NCI-H2227 treated with DMSO at 0.1 percent for 48 hours (cell line): Measurements from ENCODE around the gene KRT78.

Experiments used
- DNase-seq: peaks from one replicate; lab custom pipeline; 2025; lab: John Stamatoyannopoulos, UW

Gene KRT78

DNA sequence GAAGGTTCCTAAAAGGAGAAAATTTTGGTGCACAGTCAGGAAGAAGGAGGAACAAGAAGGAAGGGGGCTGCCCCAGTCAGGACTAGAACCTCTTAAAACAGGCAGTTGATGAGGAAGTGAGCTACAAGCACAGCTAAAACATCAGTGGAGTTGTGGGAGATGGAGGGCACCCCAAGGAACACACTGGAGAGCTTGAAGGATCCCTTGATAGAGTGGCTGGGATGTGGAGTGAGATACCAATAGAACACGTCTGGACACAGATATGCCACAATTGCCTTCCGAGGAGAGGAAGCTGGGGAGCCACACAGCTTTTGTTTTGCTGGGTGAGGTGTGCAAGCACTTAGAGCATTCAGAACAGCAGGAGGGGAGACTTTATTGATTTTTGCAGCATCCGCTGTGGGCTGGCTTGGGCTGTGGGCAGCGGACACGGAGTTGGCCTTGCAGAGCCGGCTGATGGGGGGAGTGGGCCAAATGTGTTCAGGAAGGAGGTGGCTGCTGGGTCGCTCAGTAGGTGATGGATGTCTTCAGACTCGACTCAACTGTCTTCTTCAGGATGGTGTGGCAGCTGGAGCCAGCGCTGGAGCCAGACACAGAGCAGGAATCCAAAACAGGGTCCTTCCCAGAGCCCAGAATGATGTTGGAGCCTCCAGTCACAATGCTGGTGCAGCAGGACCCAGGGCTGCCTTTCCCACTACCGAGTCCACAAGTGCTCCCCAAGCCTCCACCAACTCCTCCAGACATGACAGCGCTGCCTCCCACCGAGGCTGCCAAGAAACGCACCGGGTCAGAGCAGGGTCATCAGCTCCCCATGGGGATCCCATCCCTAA lies 10.0 kb downstream of the KRT78 start:
- DNase-seq: peak; percentile 18

DNA sequence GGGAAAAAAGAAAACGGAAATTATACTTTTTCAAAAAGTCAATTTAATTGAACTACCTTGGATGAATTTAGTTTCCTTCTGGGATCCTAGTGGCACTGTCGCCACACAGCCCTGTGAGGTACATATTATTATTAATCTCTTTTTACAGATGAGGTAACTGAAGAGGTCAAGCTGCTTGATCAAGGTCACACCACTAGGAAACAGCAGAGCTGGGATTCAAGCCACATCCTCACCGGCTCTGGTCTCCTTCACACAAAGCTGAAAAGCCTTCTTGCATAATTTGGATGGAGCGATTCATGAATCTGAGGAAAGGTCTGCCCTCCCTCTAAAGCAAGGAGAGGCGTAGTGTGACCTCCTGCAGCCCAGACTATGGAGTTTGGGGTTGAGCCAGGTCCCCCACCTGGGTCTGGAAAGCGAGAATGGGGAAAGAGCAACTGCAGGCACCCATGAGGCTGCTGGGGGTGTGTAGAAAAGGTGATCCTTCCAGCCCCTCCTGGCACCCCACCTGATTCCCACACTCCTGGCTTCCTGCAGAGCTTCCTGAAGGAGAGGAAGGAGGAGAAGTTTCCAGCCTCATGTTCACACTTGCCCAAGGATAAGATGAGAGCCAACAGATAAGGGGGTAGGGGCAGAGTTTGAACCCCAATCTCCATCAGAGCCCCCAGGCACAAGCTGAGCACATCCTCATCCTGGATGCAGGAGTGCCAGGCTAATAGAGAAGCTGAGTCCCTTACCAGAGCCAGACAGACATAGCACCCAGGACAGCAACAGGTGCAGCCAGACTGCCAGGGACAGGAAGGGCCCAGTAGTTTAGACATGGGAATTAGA lies 10.8 kb downstream of the KRT78 start:
- no peak for DNase-seq

DNA sequence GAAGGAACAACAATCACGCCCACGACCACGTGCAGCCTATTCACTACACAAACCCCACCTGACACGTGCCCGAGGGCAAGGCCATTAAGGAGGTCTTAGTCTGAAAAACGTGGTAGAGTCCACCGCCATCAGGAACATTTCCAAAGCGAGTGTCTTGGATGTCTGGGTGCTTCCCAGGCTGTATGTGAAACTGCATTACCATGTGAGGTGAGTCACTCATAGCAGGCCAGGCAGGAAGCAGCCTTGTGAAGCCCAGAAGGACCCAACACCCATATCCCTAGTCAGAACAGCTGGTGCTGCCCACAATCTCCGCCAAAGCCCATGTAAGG lies 11.4 kb downstream of the KRT78 start:
- no peak for DNase-seq

DNA sequence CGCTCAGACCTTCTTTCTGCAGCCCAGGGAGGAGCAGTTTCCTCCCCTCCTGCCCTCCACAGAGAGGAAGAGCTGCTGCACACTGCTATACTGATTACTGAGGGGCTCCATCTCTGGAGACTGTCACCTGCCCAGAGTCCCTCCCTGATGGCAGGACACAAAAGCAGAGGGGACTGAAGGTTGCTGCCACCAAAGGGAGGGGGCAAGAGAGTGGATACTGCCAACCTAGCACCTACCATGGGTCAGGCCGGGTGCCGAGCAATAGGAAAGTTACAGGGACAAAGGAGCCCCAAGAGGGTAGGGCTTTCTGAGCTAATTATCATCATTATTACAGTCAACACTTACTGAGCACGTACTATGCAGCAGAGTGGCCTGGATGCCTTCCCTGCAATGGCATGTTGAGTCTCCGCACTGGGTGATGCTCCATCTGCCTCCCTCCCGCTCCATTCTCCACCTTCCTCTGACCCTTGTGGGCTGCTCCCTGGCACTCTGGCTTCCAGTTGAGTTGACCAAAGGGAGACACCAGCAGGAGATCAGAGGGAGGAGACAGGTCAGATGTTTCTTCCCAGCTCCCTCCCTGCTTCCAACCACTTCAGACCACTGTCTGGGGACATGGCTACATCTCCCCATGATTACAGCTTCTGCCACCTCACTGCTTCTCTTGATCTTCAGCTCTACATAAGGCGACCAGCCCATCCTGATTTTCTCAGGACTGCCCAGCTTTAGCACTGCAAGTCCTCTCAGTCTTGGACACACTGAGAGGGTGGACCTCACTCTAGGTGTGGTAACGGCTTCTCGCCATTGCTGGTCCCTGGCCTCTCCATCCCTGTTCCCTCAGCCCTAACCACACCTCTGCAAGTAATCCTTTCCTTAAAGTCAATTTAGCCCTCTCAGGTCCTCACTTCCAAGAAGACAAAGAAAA lies 12.0 kb downstream of the KRT78 start:
- no peak for DNase-seq

DNA sequence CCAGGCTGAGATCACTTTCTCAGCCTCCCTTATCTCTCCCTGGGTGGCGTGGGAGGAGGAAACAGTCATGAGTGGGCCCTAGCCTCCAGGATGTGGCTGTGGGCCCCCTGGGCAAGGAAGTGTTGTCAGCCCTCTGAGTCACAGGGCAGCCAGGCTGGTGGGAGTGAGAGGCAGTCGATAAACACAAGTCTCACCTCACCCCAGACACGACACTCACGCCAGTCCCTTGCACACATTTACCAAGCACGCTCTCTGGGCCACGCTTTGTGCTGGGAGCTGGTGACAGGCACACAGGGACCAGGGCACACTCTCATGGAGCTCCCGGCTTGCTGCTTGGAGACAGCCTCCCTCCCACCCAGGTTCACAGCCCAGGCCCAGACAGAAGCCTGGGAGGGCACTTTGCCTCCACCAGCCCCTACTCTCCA lies 12.7 kb downstream of the KRT78 start:
- no peak for DNase-seq

DNA sequence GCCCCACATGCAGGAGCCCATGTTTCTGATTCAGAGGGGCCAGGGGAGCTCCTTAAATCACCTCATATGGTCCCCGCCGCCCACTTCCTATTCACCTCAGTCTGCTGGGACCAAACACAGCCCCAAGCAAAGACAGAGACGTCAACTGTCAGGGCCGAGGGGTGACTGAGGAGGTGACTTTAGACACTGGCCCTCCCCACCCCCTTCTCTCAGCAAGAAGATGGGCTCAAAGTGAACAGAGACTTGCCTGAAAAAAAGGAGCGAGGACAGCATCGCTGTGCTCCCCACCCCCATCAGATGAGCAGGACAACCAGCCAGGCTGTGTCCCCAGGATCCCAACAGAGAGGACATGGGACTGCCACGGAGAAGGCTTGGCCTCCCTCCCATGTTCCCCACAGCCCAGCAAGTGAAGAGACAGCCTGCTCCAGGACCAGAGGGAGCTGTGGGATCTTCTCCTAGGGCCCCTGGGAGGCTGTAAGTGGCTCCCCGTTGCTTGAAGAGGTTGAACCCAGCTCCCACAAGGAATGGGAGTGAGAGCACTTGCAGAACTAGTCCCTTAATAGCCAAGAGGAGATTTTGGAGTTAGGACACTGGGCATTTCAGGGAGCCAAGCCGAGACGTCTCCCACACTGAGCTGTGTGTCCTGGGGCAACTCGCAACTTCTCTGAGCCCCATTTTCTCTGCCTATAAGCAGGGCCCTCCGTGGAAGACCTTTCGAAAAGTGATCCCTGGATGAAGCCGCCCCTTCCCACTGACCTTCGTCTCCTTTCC lies 13.3 kb downstream of the KRT78 start:
- DNase-seq: no peak

DNA sequence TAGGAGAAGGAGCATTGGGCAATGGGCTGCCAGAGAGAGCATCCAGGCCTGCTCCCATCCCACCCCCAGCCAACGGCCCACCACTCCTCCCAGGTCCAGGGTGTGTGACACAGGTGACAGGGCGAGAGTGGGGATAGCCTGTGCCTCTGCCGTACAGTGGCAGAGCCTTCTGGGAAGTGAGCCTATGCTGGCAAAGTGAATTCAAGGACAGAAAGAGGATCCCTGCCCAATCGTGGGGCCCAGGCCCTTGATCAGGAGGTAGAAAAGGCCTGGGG lies 14.1 kb downstream of the KRT78 start:
- no peak for DNase-seq

DNA sequence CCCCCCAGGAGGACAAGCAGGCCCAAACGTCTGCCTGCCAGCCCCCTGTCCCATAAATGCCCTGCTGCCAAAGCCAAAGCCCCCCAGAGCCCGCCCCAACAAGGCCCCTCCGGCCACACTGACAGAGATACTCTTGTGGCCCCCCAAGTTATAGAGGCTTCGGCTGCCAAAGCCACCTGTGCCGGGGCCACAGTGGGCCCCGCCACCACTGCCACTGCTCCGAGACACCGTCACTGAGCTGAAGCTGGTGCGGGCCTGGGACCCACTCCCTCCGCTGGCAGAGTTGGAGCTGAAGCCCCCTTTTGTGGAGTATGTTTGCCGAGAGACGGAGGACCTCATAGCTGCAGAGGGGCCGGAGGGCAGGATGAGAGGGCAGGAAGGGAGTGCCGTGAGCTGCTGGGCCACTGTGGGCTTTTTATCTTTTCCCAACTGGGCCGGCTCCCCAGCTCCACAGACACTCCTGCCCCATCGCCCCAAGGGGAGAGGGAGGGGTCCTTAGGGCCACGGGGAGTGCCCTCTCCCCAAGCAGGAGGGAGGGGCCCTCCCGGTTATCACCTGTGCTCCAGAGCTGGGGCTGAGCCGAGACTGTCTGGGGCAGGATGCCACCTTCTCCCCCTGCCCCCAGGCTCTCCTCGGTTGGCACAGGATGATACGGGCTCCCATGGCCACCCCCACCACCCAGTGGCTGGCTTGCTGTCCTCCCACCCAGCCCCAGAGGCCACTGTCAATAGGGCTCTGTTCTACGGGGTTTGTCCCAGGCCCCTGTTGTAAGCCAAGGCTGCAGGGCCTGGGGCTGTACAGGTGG lies 14.7 kb downstream of the KRT78 start, which contains the start of gene KRT79:
KRT79 (minus strand) TSS at position 390 of the 805 bp plus-strand sequence; CDS start at position 339, 51 bp downstream.
- no peak for DNase-seq

DNA sequence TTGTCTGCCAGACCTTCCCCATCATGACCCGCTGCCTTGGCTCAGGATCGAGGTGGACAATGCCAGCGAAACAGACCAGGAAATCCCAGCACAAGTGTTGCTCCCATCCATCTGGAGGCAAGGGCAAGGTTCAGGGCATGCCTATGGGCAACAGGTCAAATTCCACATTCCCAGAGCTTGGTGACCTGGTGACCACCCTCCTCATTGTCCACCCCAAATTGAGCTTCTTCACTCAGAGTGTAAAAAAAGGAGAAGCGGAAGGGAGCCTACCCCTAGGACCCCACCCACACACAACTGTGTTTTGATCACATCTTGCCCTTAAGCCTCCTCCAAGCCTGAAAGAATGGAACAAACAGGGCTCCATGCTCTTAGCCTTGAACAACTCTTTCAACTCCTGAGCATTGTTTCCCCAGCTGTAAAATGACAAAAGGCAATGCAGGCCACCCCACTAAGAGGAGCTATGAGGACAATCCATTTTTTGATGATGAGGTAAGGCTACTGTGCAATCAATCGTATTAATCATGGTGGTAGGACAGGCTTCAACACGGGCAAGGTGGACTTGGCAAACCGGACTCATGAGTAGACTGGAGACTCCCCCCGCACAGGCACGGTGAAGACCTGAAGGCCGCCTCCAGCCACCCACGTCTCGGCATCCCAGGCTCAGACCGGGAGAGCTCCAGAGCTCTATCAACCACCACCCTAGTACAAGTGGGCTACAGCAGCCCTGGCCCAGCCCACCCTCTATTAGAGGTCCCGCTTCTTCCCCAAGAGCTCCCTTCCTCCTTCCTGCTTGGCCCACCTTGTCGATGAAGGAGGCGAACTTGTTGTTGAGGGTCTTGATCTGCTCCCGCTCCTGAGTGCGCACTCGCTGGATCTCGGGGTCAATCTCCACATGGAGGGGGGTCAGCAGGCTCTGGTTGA lies 15.5 kb downstream of the KRT78 start:
- DNase-seq: no peak

DNA sequence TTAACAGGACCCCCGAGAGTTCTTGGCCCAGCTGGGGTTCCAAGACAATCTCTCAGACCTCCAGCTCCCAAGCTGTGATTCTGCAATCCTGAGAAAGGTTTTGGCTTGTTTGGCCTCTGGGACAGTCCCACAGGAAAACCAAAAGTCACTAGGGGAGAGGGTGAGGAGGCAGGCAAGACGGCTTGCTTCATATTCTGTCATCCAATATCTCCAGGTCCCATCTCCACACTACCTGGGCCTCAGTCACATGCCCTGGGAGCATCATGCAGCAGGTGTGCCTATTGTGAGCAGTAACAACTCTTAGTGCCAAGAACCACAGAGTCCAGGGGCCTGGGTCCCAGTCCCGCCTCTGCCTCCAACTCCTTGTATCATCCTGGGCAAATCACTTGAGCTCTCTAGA lies 16.3 kb downstream of the KRT78 start:
- no peak for DNase-seq

DNA sequence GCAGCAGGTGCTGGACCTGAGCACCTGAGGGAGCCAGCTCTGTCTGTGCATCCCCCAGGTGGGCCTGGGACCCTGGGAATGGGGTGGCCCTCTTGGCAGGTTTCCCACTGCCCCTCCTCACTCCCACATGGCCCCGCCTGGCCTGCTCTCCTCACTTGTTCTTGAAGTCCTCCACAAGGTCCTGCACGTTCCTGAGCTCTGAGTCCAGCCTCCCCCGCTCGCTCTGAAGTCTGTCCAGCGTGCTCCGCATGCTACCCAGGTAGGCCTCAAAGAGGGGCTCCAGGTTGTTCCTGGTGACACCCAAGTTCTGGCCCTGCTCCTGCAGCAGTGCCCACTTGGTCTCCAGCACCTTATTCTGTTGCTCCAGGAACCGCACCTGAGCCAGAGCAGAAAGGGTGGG lies 17.5 kb downstream of the KRT78 start:
- DNase-seq: no peak

DNA sequence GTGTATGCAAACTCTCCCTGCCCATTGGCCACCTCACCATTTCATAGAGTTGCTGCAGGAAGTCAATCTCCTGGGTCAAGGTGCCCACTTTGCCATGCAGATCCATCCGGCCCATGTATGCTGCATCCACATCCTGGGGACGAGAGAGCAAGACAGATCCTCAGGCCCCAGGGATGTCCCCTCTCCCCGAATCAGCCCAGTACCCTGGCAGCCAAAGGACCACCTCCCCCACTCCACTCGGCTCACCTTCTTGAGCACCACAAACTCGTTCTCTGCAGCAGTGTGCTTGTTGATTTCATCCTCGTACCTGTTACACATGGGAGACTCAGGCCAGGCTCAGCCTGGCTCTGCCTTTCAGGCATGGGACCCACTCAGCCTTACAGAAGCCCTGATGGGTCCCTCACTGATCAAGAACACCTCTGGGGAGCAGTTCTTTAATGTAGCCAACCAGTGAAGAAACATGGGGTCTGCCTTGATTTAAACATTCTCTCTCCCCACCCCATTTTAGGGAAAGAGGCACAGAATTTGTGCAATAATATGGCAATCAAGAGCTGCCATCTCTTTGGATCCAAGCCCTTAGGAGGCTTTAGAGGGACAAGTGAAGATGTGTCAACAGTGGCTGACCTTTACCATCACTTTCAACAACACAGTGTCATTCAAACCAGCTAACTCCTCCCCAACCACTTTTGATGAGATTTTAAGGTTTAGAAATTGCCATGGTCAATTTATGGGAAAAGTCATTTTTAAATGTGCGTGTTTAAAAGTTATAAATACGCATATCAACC lies 18.6 kb downstream of the KRT78 start:
- no peak for DNase-seq

DNA sequence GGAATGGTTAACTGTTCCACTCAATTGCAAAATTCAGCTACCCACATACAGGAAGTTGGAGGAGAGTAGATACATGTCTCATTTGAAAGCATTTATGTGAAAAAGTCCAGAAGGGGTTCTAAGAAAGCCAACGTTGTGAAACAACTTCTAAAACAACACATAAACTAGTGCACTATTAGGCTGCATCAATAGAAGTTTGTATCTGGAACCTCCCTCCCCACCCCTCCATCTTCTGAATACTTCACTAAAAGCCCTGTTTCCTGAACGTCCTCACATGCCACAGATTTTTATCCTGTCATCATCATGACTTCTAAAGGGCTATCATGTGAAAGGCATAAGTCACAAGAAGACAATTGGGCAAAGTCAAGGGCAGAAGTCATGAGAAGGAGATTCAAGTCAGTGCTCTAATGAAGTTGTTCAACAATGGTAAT lies 20.2 kb downstream of the KRT78 start:
- no peak for DNase-seq

DNA sequence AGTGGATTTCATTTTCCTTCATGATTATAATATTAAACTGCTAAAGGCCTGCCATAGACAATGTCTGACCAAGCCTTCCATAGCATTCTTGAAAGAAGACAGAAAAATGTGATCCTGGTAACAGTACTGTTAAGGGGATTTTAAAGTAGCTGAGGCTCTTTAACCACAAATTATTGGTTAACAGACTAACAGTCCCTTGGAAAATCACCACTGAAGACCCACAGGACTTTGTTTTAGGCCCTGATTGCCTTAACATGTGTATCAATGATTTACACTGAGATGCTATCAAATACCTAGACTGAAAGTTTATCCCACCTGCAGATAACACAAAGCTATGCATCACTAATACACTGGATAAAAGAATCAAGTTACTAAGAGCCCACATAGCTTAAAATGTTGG lies 20.6 kb downstream of the KRT78 start:
- DNase-seq: no peak

DNA sequence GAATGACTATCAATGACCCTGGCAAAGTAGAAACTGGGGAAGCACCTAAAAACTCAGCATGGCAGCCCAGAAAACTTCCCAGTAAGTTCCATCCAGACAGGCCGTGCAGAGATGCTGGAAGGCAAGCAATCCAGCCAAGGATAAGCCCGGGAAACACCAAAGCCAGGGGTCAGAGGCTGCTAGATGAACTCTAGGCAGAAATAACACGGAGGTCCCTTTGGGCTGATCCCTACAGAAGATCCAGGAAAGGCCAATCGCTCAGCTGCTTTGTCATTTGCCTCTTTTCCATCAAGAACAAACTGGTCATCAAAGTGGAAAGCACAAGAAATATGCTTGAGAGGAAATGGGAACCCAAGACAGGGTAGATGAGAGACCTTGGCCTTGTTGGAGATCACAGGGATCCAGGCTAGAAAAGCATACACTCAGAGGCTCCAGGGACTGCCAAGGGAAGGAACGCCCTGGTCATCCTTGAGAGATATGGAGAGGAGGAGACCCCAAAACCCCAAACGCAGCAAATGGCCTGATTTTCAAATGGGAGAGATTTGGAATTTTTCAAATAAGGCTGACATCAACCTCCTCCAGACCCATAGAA lies 21.2 kb downstream of the KRT78 start:
- no peak for DNase-seq

DNA sequence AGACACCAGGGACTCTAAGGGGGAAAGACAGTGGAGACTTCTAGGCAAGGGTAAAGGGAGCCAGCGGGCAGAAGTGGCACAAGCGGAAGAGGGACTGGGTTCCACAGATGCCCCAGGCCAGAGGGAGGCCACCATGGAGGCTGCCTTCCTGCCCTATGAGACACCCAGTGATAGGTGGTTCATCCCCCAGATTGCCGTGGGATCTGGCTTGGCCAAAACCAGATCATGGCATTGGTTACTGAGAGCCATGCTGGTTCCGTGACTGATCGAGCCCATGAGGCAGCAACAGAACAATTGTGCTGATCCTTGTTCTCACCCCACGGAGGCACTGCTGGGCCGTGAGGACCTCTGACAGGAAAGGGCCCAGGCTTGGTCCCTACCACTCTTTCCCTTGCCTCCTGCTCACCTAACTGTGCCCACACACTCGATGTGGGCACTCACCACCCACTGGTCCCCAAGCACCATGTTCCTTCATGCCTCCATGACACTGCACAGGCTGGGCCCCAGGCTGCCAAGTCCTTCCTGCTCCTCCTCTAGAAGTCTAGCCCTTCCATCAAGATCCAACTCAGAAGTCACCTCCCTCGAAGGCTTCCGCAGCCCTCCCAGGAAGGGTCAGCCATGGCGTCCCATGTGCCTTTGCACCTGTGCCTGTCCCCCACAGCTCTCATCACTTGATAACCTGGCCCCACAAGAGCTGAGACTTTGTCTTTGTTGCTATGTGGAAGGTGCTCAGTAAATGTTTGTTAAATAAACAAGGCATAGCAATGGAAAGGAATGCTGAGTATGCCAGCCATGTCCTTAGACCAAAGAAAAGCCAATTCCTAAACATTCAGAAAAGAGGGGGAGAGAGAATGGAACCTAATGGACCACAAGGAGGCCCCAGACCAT lies 21.9 kb downstream of the KRT78 start:
- no peak for DNase-seq

DNA sequence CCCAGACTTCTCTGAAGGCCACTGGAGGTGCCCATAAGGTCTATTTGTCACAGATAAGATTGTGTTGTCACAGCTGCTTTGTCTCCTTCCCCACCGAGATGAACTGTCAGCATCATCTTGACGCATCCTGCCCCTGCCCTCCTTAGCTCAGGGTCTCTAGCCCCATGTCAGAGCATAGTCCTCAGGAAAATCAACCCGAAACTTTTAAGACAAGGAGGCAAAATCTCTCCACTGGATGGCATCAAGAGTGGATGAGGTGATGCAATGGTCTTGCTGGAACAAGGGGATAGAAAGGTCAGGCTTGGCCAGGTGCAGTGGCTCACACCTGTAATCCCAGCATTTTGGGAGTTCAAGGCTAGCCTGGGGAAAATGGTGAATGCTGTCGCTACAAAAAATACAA lies 22.8 kb downstream of the KRT78 start:
- no peak for DNase-seq
